Uterus (tissue), 2 donors: ENCODE results near the gene MAT1A.

Experiments used
- CTCF ChIP-seq, 4 experiments: fragments of 200-600 bp in 2 of 4; fragments of 450-650 bp in 2 of 4; sonication (generic) in 2 of 4; IDR thresholded peaks; one replicate each; pipeline ENCODE4 v1.5.1; 2016 to 2019; ENCODE audit warnings: antibody characterized with exemption in 4 of 4, mild to moderate bottlenecking in 2 of 4, moderate library complexity in 1 of 4
- POLR2A ChIP-seq, 2 donors: fragments of 450-650 bp; IDR thresholded peaks; one replicate each; pipeline ENCODE4 v1.6.1; 2016; ENCODE audit warnings: antibody characterized with exemption in 2 of 2, mild to moderate bottlenecking in 1 of 2, moderate library complexity in 1 of 2

- no peak for TF ChIP-seq CTCF (IDR thresholded peaks at IDR 0.05)
- no peak for TF ChIP-seq POLR2A (IDR thresholded peaks at IDR 0.05)
Measured at GRCh38 chr10:80275756-80276155, 13.7 kb downstream of the MAT1A start.
